GM12892 (cell line): ENCODE results near the gene INSR.

Experiments
- POLR2A ChIP-seq: IDR thresholded peaks from 2 replicates; pipeline ENCODE4 v1.6.1; 2011; ENCODE audit warnings: low read depth, low read length, control low read depth
- POLR2AphosphoS5 ChIP-seq: IDR thresholded peaks from 2 replicates; pipeline ENCODE4 v1.6.1; 2011; ENCODE audit warnings: low read depth, low read length, control low read depth
- TAF1 ChIP-seq: IDR thresholded peaks from 2 replicates; pipeline ENCODE4 v1.6.1; 2011; ENCODE audit warnings: low read depth, mild to moderate bottlenecking, control low read depth, low read length, borderline replicate concordance

DNA sequence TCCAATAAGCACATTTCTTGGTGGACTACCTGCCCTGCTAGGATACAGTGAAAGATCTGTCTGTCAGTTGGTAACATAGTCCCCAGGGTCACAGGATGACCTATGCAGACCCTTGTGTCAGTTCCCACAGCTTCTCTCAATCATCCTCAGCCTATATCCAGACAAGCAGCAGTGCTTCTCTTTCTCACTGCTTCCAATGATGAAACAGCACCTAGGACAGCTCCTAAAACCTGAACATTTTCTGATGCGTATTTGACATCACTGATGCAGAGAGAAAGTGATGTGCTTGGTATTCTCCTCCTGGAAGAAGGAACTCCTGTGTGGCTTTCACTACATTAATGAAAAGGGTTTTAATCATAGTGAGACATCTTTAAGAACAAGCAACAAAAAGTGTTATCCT lies 181.0 kb downstream of the INSR start:
- TF ChIP-seq POLR2A (0 out of 2 replicates have a peak, but pooled peaks have one; percentile 1), POLR2AphosphoS5 (peak; percentile 35; the same call in 1 of the 2 replicates), TAF1 (no peak)
